ENCODE results near the gene TGM1. TPM values are rescaled to one million over a fixed set of nuclear protein-coding genes. Genes with fewer than 3 reads are reported as not detected.

TGM1 gene
- total RNA-seq, 4 donors from 2014 or later, result 1.6 to 3.2 TPM; not detected in 2

GRCh38 chr14:24238527-24239037, 24.4 kb downstream of the TGM1 start:
- no peak for TF ChIP-seq CTCF (IDR thresholded peaks at IDR 0.05)
- no peak for TF ChIP-seq POLR2A (IDR thresholded peaks at IDR 0.05)
- Histone ChIP-seq H3K27ac (no peak overlapping the region), H3K4me3 (no peak overlapping the region), H3K4me1 (peaks cover 0 to 23% of the 10 kb centered on the region in 2 donors), H3K27me3 (no peaks in the 10 kb centered on the region), H3K36me3 (no peaks in the 10 kb centered on the region), H3K9me3 (no peaks in the 10 kb centered on the region)
- DNase-seq, result no peak
- intact Hi-C loops (cut with DNase I; ENCODE audit: low total_unique reads), result loop anchor here (10.0 kb wide), 1 partner anchor 196 kb away; no protein-coding TSS in a partner anchor

- H3K27me3 ChIP-seq, result no peaks in the 10 kb centered on the region
- no peaks in the 10 kb centered on the region for H3K36me3 ChIP-seq
- DNase-seq, result no peak
- H3K4me1 ChIP-seq, result peaks cover 0 to 28% of the 10 kb centered on the region in 2 donors
- no peaks in the 10 kb centered on the region for H3K9me3 ChIP-seq
- no peak overlapping the region for H3K27ac ChIP-seq
- H3K4me3 ChIP-seq, result no peak overlapping the region
- TF ChIP-seq CTCF (IDR thresholded peaks at IDR 0.05) (no peak), POLR2A (IDR thresholded peaks at IDR 0.05) (no peak)
- intact Hi-C loops (cut with DNase I; ENCODE audit: low total_unique reads), result loop anchor here (10.0 kb wide), 1 partner anchor 197 kb away; no protein-coding TSS in a partner anchor
Observed at GRCh38 chr14:24238123-24238522, 24.9 kb downstream of the TGM1 start.

GRCh38 chr14:24237463-24237955, 25.5 kb downstream of the TGM1 start:
- intact Hi-C loops (cut with DNase I; ENCODE audit: low total_unique reads), result loop anchor here (10.0 kb wide), 1 partner anchor 197 kb away; no protein-coding TSS in a partner anchor
- TF ChIP-seq POLR2A (IDR thresholded peaks at IDR 0.05), result no peak
- DNase-seq, result no peak
- no peaks in the 10 kb centered on the region for H3K9me3 ChIP-seq
- no peak overlapping the region for H3K4me3 ChIP-seq
- no peaks in the 10 kb centered on the region for H3K36me3 ChIP-seq
- H3K4me1 ChIP-seq, result peaks cover 0 to 28% of the 10 kb centered on the region in 2 donors
- H3K27ac ChIP-seq, result no peak overlapping the region
- no peaks in the 10 kb centered on the region for H3K27me3 ChIP-seq

- Histone ChIP-seq H3K4me3 (no peak overlapping the region), H3K9me3 (no peaks in the 10 kb centered on the region), H3K27me3 (no peaks in the 10 kb centered on the region), H3K27ac (no peak overlapping the region), H3K4me1 (peaks cover 0 to 28% of the 10 kb centered on the region in 2 donors), H3K36me3 (no peaks in the 10 kb centered on the region)
- intact Hi-C loops (cut with DNase I; ENCODE audit: low total_unique reads), result loop anchor here (10.0 kb wide), 1 partner anchor 198 kb away; no protein-coding TSS in a partner anchor
- DNase-seq, result no peak
- TF ChIP-seq CTCF (IDR thresholded peaks at IDR 0.05), result no peak
- no peak for TF ChIP-seq POLR2A (IDR thresholded peaks at IDR 0.05)
Observed at GRCh38 chr14:24236689-24237462, 26.1 kb downstream of the TGM1 start.

GRCh38 chr14:24235804-24236688, 26.9 kb downstream of the TGM1 start:
- no peak for DNase-seq
- Histone ChIP-seq H3K4me3 (no peak overlapping the region), H3K9me3 (no peaks in the 10 kb centered on the region), H3K4me1 (peaks cover 0 to 26% of the 10 kb centered on the region in 2 donors), H3K27ac (no peak overlapping the region), H3K27me3 (no peaks in the 10 kb centered on the region), H3K36me3 (no peaks in the 10 kb centered on the region)
- intact Hi-C loops (cut with DNase I; ENCODE audit: low total_unique reads), result loop anchor here (10.0 kb wide), 1 partner anchor 199 kb away; no protein-coding TSS in a partner anchor
- no peak for TF ChIP-seq POLR2A (IDR thresholded peaks at IDR 0.05)
- no peak for TF ChIP-seq CTCF (IDR thresholded peaks at IDR 0.05)
